Colonic mucosa (tissue), 4 donors: ENCODE data around the gene RITA1. TPM values are rescaled to one million over a fixed set of nuclear protein-coding genes. Genes with fewer than 3 reads are reported as not detected.

ENCODE experiments used
- DNase-seq: peaks from one replicate; pipeline ENCODE4 v3.0.0-alpha.2; 2020
- H3K27ac ChIP-seq: fragments of 200-600 bp; one replicate; pipeline ENCODE4 v1.8.0; 2021
- H3K27me3 ChIP-seq: fragments of 200-600 bp; one replicate; pipeline ENCODE4 v1.8.0; 2021
- H3K36me3 ChIP-seq: fragments of 200-600 bp; one replicate; pipeline ENCODE4 v1.8.0; 2021
- H3K4me1 ChIP-seq: fragments of 200-600 bp; one replicate; pipeline ENCODE4 v1.8.0; 2021; ENCODE audit warnings: mild to moderate bottlenecking
- H3K4me3 ChIP-seq: fragments of 200-600 bp; one replicate; pipeline ENCODE4 v1.8.0; 2021
- H3K9ac ChIP-seq, 2 donors: one replicate each; pipeline ENCODE4 v1.7.0; 2013; ENCODE audit warnings: control low read depth in 2 of 2, low read depth in 2 of 2, low read length in 2 of 2
- H3K9me3 ChIP-seq: fragments of 200-600 bp; one replicate; pipeline ENCODE4 v1.8.0; 2021
- intact Hi-C: fragments of 100-400 bp; cut with DNase I; formaldehyde crosslinking; loops from one replicate; pipeline ENCODE4 v1.14.1; 2022
- total RNA-seq, 2 donors: library from RNA; stranded (reverse); fragmentation: NEBNext Ultra II Directional in 1 of 2; extraction: Animal tissue kit (Norgen Biotek cat#: 25700) in 1 of 2; gene quantifications; one replicate each; pipeline ENCODE4 v1.2.1, GENCODE V29; 2021
- TF ChIP-seq, protein P1 (sequence below): fragments of 200-600 bp; IDR thresholded peaks from one replicate; pipeline ENCODE4 v1.8.0; 2022; ENCODE audit warnings: antibody characterized with exemption, mild to moderate bottlenecking
- donor health status: healthy.
- donor health status: DM: no; HTN: no; CAD: no.
- donor health status: DM: no; HTN: no; CAD: no.

Gene RITA1
- total RNA-seq, 2 donors from 2014 or later = 13.9 to 26.9 TPM

DNA sequence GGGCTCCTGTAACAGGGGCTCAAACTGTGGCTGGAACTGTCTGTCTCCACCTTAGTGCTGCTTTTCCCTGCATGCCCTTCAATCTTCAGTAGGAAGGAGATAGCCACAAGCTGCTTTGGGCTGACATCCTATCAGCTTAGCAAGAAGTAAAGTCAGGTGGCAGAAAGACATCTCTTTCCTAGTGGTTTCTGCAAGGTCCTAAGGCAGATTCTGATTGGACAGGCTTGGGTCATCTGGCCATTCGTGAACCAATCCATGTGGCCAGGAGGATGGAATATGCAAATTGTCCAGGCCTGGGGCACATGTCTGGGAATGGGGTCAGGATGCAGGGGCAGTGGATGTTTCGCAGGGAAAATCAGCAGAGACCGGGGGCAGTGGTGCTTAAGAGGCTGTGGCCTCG lies 5.2 kb downstream of the RITA1 start:
- H3K4me1 ChIP-seq = peaks cover 9% of the 10 kb centered on the region
- H3K27me3 ChIP-seq = no peaks in the 10 kb centered on the region
- H3K9me3 ChIP-seq = no peaks in the 10 kb centered on the region
- no peak overlapping the region for H3K27ac ChIP-seq
- no peak overlapping the region for H3K9ac ChIP-seq
- TF ChIP-seq, protein P1, sequence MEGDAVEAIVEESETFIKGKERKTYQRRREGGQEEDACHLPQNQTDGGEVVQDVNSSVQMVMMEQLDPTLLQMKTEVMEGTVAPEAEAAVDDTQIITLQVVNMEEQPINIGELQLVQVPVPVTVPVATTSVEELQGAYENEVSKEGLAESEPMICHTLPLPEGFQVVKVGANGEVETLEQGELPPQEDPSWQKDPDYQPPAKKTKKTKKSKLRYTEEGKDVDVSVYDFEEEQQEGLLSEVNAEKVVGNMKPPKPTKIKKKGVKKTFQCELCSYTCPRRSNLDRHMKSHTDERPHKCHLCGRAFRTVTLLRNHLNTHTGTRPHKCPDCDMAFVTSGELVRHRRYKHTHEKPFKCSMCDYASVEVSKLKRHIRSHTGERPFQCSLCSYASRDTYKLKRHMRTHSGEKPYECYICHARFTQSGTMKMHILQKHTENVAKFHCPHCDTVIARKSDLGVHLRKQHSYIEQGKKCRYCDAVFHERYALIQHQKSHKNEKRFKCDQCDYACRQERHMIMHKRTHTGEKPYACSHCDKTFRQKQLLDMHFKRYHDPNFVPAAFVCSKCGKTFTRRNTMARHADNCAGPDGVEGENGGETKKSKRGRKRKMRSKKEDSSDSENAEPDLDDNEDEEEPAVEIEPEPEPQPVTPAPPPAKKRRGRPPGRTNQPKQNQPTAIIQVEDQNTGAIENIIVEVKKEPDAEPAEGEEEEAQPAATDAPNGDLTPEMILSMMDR = no peak
- intact Hi-C loops = loop anchor here (10.0 kb wide), 1 partner anchor 114 kb away; no protein-coding TSS in a partner anchor
- no peak for DNase-seq
- peaks cover 8% of the 10 kb centered on the region for H3K36me3 ChIP-seq
- H3K4me3 ChIP-seq = no peak overlapping the region

DNA sequence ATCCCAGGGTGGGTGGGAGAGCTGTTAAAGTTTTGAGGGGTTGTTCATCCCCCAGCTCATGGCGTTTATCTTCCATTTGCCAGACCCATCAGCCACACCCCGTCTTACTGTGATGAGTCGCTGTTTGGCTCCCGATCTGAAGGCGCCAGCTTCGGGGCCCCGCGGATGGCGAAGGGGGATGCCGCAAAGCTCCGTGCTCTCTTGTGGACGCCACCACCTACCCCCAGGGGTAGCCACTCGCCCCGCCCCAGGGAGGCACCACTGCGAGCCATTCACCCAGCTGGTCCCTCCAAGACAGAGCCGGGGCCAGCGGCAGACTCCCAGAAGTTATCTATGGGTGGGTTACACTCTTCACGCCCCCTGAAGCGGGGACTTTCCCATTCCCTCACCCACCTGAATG lies 5.7 kb downstream of the RITA1 start:
- H3K4me1 ChIP-seq = peaks cover 7% of the 10 kb centered on the region
- H3K27me3 ChIP-seq = no peaks in the 10 kb centered on the region
- no peaks in the 10 kb centered on the region for H3K9me3 ChIP-seq
- H3K36me3 ChIP-seq = peaks cover 8% of the 10 kb centered on the region
- DNase-seq = no peak
- H3K9ac ChIP-seq = no peak overlapping the region
- TF ChIP-seq, protein P1 = no peak
- no peak overlapping the region for H3K27ac ChIP-seq
- H3K4me3 ChIP-seq = no peak overlapping the region
- intact Hi-C loops = loop anchor here (10.0 kb wide), 1 partner anchor 114 kb away; no protein-coding TSS in a partner anchor

DNA sequence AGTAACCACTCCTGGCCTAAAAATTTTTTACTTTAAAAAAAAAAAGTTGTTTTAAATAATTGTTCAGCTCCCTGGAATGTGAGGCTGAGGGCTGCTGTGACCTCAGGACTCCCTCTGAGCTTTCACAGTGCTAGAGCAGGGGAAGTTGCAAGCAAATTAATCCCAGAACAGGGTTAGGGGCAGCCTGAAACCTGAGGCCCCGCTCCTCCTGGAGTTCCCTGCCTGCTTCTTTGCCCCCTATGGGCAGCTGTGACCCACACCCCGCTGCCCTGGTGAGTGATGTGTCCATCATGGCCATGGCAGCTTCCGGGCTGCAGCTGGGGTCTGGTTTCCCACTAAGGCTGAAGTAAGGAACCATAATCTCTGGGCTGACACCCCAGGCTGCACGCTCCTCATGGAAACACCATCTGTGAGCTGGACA lies 9.5 kb downstream of the RITA1 start:
- no peaks in the 10 kb centered on the region for H3K27me3 ChIP-seq
- H3K36me3 ChIP-seq = peaks cover 8% of the 10 kb centered on the region
- no peaks in the 10 kb centered on the region for H3K4me1 ChIP-seq
- DNase-seq = no peak
- no peak overlapping the region for H3K4me3 ChIP-seq
- TF ChIP-seq, protein P1 = no peak
- intact Hi-C loops = loop anchor here (5.0 to 10.0 kb wide), 3 partner anchors 77 to 227 kb away; partner anchors contain the start of gene SDSL
- H3K9ac ChIP-seq = no peak overlapping the region
- H3K27ac ChIP-seq = no peak overlapping the region
- H3K9me3 ChIP-seq = no peaks in the 10 kb centered on the region

DNA sequence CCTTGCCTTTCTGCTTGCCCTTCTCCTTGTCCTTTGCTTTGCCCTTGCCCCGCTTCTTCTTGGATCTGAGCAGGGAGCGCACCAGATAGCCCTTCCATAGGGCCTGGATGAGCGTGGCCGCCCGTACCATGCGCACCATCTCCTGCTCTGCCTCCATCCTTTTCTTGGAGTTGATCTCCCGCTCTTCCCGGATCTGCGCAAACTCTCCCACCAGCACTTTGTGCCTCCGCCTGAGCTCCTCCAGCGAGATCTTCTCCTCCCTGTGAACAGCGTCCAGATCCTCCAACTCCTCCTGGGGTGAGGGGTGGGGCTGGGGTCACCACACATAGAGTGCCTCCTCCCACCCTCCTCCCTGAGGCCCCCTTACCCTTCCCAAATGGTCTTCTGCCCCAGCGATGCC lies 10.1 kb downstream of the RITA1 start:
- Histone ChIP-seq H3K4me3 (no peak overlapping the region), H3K4me1 (no peaks in the 10 kb centered on the region), H3K27me3 (no peaks in the 10 kb centered on the region), H3K36me3 (peaks cover 8% of the 10 kb centered on the region), H3K9me3 (no peaks in the 10 kb centered on the region), H3K27ac (no peak overlapping the region), H3K9ac (no peak overlapping the region)
- no peak for DNase-seq
- TF ChIP-seq, protein P1 = no peak
- intact Hi-C loops = loop anchor here (5.0 to 10.0 kb wide), 3 partner anchors 77 to 227 kb away; partner anchors contain the start of gene SDSL

DNA sequence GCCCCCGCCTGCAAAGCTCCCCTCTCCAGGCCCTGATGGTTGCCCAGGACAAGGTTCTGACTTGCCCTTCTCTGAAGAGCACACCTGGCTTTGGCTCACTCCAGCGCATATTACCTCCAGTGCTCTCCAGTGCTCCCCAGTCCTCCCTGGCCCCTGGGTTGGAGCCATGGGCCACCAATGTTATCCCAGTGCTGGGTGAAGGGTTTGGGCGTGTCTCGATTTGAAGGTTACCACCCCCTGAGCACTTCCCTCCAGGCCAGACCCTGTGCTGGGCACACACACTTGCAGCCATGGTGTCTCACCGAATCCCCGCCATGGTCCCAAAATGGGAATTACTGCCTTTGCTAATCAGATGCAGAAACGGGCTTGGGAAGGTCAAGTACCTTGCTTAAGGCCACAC lies 11.1 kb downstream of the RITA1 start:
- no peak for DNase-seq
- H3K27ac ChIP-seq = no peak overlapping the region
- H3K9ac ChIP-seq = no peak overlapping the region
- TF ChIP-seq, protein P1 = no peak
- H3K4me3 ChIP-seq = no peak overlapping the region
- H3K27me3 ChIP-seq = no peaks in the 10 kb centered on the region
- H3K9me3 ChIP-seq = no peaks in the 10 kb centered on the region
- peaks cover 4% of the 10 kb centered on the region for H3K36me3 ChIP-seq
- no peaks in the 10 kb centered on the region for H3K4me1 ChIP-seq
- intact Hi-C loops = loop anchor here (5.0 to 10.0 kb wide), 3 partner anchors 76 to 226 kb away; partner anchors contain the start of gene SDSL
